Myocyte (in vitro differentiated cells): Measurements from ENCODE around the gene WWC1. TPM values are rescaled to one million over a fixed set of nuclear protein-coding genes. Genes with fewer than 3 reads are reported as not detected.
"Not testable (repeated sequence)": the region's sequence is repeated elsewhere in the genome, so short reads cannot be mapped to it uniquely, and the experiment has no call there.

Source experiments
- DNase-seq: peaks from one replicate; pipeline ENCODE4 v3.0.0-alpha.2; 2012; ENCODE audit warnings: low read depth
- total RNA-seq: library from RNA; depleted of rRNA; stranded (reverse); fragments of >200 nt; gene quantifications from 2 replicates; pipeline ENCODE4 v1.2.3, GENCODE V29; 2014

WWC1 gene
- total RNA-seq, 1 donor from 2014 or later: 0.03 TPM

GRCh38 chr5:168332042-168332441, 40.6 kb downstream of the WWC1 start:
- no peak for DNase-seq

- DNase-seq: no peak
These were observed 42.8 kb downstream of the WWC1 start for GRCh38 chr5:168334280-168334679.

- DNase-seq: no peak
These were observed 43.2 kb downstream of the WWC1 start for GRCh38 chr5:168334695-168335094.

- DNase-seq: no peak
These were observed 45.9 kb downstream of the WWC1 start for GRCh38 chr5:168337361-168337760.

GRCh38 chr5:168339109-168339771, 47.8 kb downstream of the WWC1 start:
- no peak for DNase-seq

GRCh38 chr5:168339772-168340140, 48.3 kb downstream of the WWC1 start:
- DNase-seq: not testable (repeated sequence)

GRCh38 chr5:168340487-168340886, 49.0 kb downstream of the WWC1 start:
- DNase-seq: no peak

- no peak for DNase-seq
These were observed 49.7 kb downstream of the WWC1 start for GRCh38 chr5:168341178-168341577.

GRCh38 chr5:168342151-168342825, 50.8 kb downstream of the WWC1 start:
- no peak for DNase-seq

- no peak for DNase-seq
These were observed 51.5 kb downstream of the WWC1 start for GRCh38 chr5:168342985-168343384.

- no peak for DNase-seq
These were observed 55.0 kb downstream of the WWC1 start for GRCh38 chr5:168346417-168346816.

GRCh38 chr5:168347368-168348083, 56.1 kb downstream of the WWC1 start:
- DNase-seq: no peak

GRCh38 chr5:168348084-168348414, 56.6 kb downstream of the WWC1 start:
- DNase-seq: no peak

GRCh38 chr5:168350315-168350714, 58.9 kb downstream of the WWC1 start:
- DNase-seq: no peak

- DNase-seq: no peak
These were observed 61.9 kb downstream of the WWC1 start for GRCh38 chr5:168353216-168353957.

- DNase-seq: no peak
These were observed 63.0 kb downstream of the WWC1 start for GRCh38 chr5:168354397-168354796.

- no peak for DNase-seq
These were observed 64.7 kb downstream of the WWC1 start for GRCh38 chr5:168356171-168356570.

GRCh38 chr5:168356592-168356991, 65.1 kb downstream of the WWC1 start:
- no peak for DNase-seq

GRCh38 chr5:168357876-168358275, 66.4 kb downstream of the WWC1 start:
- DNase-seq: no peak

- DNase-seq: no peak
These were observed 68.5 kb downstream of the WWC1 start for GRCh38 chr5:168359820-168360460.

GRCh38 chr5:168360521-168361285, 69.3 kb downstream of the WWC1 start:
- no peak for DNase-seq
